ENCODE data around the gene TMEM266. TPM values are rescaled to one million over a fixed set of nuclear protein-coding genes. Genes with fewer than 3 reads are reported as not detected.

TMEM266 gene
- total RNA-seq, 4 donors from 2014 or later = 0.27 to 2.7 (median 1.5) TPM

DNA sequence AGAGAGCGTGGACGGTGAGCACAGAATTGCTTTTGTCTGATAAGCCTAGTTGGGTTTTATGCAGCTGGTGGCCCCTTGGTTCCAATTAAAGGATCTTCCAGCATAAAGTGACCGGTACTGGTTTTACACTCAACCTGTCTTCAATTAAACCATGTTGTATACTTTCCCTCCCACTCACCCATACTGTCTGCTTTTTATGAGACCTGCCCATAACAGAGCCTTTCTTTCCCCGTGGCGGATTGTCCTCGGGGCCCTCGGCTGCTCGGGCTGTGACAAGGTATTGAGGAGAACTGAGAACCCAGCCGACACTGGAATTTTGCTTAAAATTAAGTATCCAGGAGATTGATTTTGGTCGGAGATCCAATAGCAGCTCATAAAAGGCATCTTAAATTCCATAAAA is 98.4 kb downstream of the TMEM266 start:
- 81% methylated on average over 10 of the region's 10 CpGs for WGBS, 2 donors
- TF ChIP-seq CTCF (IDR thresholded peaks at IDR 0.05) = no peak
- TF ChIP-seq POLR2A (IDR thresholded peaks at IDR 0.05) = no peak
- H3K4me3 ChIP-seq (ENCODE audit: low read depth, poor library complexity, severe bottlenecking) = no peak overlapping the region
- DNase-seq (ENCODE audit: low spot score in 2 of 2) = no peak
- intact Hi-C loops (cut with DNase I; ENCODE audit: low total_unique reads) = no loop called here

- intact Hi-C loops (cut with DNase I; ENCODE audit: low total_unique reads) = no loop called here
- 59 to 62% methylated on average over 5 of the region's 5 CpGs for WGBS, 2 donors
- no peak overlapping the region for H3K4me3 ChIP-seq (ENCODE audit: low read depth, poor library complexity, severe bottlenecking)
- TF ChIP-seq CTCF (IDR thresholded peaks at IDR 0.05) (no peak), POLR2A (IDR thresholded peaks at IDR 0.05) (no peak)
- DNase-seq (ENCODE audit: low spot score in 2 of 2) = no peak
Observed at GRCh38 chr15:76158815-76159214, 99.0 kb downstream of the TMEM266 start.

- H3K4me3 ChIP-seq (ENCODE audit: low read depth, poor library complexity, severe bottlenecking) = no peak overlapping the region
- TF ChIP-seq POLR2A (IDR thresholded peaks at IDR 0.05) (no peak), CTCF (IDR thresholded peaks at IDR 0.05) (no peak)
- 80 to 92% methylated on average over 5 of the region's 5 CpGs for WGBS, 2 donors
- DNase-seq (ENCODE audit: low spot score in 2 of 2) = no peak
- intact Hi-C loops (cut with DNase I; ENCODE audit: low total_unique reads) = no loop called here
Observed at GRCh38 chr15:76159282-76159681, 99.5 kb downstream of the TMEM266 start.

GRCh38 chr15:76160426-76161152 is 100.8 kb downstream of the TMEM266 start:
- DNase-seq (ENCODE audit: low spot score in 2 of 2) = no peak
- intact Hi-C loops (cut with DNase I; ENCODE audit: low total_unique reads) = no loop called here
- H3K4me3 ChIP-seq (ENCODE audit: low read depth, poor library complexity, severe bottlenecking) = no peak overlapping the region
- WGBS, 2 donors = 57% methylated on average over 20 to 24 of the region's 24 CpGs
- TF ChIP-seq POLR2A (IDR thresholded peaks at IDR 0.05) (no peak), CTCF (IDR thresholded peaks at IDR 0.05) (no peak)

DNA sequence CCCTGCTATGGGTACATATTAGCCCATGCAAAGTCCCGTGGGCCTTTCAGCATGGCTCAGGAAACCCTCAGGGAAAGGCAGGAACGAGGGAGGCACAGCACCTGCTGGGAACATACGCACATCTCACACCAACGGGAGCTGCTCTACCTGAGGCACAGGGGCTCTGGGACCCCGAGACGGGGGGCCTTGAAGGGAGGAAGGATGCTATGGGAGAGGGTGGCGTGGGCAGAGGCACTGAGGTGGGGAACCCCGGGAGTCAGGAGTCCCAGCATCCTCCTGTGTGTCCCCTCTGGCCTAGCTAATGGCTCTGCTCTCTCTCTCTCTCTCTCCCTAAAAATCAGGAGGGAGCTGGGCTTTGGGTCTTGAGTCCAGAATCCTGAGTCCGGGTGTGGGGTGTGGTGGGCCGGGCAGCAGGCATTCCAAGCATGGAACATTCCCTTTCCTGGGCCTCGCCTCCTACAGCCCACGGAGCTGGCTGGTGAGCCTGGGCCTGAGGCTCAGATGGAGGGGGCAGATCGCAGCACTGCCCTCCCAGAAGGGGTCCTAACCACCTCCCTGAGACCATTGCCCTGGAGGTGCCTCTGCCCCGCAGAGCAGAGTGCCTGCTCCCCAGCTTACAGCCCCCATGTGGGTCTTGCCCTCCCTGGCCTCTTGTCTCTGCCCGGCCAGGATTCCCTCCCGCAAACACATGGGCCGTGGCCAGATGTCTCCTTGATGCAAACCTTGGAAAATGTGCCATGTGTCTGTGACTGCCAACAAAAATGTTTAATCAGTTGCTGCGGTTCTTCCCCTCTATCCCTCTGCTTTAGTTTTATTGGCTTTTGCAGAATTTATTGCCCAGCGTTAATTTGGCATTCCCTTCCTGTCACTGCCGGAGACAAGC is 101.6 kb downstream of the TMEM266 start:
- no peak for DNase-seq (ENCODE audit: low spot score in 2 of 2)
- 42 to 55% methylated on average over 20 of the region's 20 CpGs for WGBS, 2 donors
- TF ChIP-seq POLR2A (IDR thresholded peaks at IDR 0.05) (no peak), CTCF (IDR thresholded peaks at IDR 0.05) (no peak)
- H3K4me3 ChIP-seq (ENCODE audit: low read depth, poor library complexity, severe bottlenecking) = no peak overlapping the region
- intact Hi-C loops (cut with DNase I; ENCODE audit: low total_unique reads) = no loop called here

Measured in lower leg skin (tissue), 4 donors.